Inferior parietal cortex (tissue), 1 donor: ENCODE results near the gene SCCPDH.

ENCODE experiments used
- DNase-seq: peaks from one replicate; pipeline ENCODE4 v3.0.0-alpha.2; 2016; ENCODE audit errors: extremely low spot score

SCCPDH gene

DNA sequence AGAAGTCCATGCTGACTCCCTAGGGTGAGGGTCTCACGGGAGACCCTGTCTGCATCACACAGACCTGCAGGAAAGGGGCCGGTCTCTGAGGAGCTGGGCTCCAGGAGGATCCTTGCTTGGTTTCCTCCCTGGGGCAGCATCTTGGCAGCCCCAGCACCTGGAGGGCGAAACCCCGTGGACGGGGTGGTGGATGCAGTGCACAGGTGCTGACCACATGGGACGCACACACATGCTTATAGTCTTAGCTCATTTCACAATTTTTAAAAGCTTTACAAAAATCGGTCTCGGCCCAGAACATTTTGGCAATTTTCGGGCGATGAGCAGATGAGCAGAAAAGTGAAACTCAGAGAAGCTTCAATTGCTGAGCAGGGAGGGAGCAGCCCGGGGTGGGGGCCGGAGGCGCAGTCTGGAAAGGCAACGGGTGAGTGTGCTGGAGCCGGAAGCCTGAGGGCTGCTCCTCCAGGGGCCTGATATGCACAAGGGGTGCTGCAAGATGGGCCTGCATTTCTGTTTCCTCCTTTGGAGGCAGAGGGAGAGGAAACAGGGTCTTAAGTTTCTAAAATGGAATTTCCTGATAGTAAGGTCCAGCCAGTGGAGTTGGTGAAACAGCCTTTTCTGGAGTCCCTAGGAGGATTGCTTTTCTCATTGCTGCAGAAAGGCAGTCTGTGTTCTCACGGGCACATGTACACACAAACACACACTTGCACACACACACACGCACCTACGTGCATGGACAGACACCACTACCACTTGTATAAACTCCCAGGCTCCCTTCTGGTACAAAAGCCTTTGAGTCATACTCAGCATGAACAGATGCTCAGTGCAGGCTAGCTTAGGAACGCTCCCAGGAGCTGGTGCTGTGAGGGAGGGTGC, 60.6 kb downstream of the SCCPDH start:
- peak; percentile 29 for DNase-seq

- no peak for DNase-seq
Observed at GRCh38 chr1:246785494-246786111, 61.4 kb downstream of the SCCPDH start.

DNA sequence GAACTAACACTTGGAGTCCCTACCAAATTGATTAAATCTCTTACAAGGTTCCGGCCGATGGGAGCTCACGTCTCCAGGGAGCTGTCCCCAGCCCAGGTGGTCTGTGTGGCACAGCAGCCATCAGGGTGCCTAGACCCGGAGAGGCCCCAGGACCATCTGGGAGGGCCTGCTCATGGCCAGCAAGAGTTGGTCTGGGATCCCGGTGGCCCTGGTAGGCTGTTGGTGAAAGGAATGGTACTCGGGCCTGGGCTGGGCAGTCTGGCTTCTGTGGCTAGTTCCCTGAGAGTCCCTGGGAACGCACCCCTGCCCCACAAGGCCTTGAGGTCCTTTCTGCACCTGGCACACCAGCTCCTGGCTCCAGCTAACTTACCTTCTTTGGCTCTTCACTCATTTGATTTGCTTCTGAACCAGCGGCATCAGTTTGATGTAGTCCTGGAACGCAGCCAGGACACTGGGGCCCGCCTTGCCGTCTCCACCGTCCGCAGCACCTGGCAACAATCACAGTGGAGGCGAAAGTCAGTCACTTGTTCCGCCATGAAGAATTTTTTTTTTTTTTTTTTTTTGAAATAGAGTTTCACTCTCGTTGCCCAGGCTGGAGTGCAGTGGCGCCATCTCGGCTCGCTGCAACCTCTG, 62.5 kb downstream of the SCCPDH start:
- DNase-seq = no peak

DNA sequence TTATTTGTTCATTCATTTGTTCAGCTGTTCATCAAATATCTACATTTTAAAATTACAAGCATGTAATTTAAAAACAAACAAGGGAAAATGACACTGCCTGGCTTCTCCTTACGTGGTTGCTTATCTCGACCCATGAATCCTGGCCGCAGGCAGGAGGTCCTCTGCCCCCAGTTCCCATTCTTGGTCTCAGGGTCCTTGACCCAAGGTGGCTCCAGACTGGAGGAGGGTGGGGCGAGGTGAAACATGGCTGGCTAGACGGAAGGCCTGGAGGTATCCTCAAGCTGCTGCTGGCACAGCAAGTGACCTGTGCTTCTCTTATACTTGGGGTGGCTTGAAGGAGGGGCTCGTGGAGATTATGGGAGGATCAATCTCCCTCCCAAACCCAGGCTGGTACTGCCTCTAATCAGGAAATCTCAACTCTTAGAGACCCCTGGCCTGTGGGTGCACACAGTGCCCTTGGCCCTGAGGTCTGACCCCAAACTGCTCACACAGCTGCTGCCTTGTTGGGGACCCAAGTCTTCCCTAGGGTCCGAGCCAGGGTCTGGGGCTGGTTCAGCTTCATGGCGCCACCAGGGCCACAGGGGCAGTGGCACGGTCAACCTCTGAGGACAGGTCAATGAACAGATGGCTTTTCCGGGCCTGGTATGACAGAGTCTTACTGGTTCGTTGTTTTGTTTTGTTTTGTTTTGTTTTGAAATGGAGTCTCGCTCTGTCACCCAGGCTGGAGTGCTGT, 63.7 kb downstream of the SCCPDH start:
- DNase-seq = no peak

DNA sequence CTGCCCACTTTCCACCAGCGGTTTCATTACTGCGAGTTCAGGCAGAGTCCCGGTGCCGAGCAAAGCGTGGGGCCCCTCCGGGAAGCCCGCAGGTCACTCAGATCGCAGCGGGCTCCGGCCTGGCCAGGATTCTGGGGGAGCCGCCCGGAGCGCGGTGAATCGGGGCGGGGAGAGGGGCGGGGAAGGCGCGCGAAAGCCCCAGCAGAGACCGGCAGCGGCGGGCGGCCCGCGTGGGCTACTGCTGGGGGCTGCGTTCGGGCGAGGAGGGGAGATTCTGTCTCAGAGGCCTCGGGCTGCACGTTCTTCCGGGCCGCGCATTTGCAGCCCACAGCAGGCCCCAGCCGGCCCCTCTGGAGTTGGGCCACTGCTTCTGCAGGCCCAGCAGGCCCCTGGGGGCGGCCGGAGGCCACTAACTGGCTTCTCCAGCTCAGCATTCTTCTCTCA, 64.7 kb downstream of the SCCPDH start:
- no peak for DNase-seq

DNA sequence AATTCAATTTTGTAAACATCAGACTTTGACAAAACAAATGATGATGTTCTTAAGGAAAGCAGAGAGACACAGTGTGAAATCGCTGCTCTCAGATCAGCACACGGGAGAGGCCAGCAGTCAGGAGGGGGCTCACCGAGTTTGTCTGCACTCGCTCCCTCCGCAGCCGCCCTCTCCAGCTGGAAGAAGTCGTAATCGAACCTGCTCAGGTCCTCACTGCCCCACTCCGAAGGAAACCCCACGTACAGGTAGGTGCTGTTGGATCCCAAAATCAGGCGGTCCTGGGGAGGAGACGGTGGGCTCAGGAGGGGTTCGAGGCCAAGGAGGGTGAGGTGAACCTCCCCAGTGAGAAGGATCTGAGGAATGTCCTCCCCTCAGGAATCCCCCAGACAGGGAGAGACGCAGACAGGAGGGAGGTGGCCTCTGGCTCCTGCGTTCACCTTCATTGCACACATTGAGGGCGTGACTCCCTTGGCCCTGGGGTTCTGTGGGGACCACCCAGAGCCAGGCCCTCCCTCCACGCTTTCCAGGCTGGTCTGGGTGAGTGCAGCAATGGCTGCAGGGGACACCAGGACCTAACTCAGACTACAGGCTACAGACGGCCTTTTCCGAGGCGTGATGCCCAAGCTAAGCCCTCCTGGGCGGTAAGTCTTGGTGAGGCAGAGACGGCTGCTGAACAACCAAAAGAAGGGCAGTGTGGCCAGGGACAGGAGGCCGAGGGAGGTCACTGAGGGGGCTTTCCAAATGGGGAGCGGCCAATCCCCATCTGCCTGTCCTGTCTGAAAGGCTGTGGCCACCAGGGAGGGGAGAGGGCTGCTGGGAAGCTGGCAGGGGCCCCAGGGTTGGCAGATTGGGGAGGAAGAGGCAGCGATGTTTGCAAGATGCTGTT, 65.5 kb downstream of the SCCPDH start:
- no peak for DNase-seq

- no peak for DNase-seq
Observed at GRCh38 chr1:246790364-246790763, 66.2 kb downstream of the SCCPDH start.

GRCh38 chr1:246790833-246791232, 66.6 kb downstream of the SCCPDH start:
- DNase-seq = no peak

DNA sequence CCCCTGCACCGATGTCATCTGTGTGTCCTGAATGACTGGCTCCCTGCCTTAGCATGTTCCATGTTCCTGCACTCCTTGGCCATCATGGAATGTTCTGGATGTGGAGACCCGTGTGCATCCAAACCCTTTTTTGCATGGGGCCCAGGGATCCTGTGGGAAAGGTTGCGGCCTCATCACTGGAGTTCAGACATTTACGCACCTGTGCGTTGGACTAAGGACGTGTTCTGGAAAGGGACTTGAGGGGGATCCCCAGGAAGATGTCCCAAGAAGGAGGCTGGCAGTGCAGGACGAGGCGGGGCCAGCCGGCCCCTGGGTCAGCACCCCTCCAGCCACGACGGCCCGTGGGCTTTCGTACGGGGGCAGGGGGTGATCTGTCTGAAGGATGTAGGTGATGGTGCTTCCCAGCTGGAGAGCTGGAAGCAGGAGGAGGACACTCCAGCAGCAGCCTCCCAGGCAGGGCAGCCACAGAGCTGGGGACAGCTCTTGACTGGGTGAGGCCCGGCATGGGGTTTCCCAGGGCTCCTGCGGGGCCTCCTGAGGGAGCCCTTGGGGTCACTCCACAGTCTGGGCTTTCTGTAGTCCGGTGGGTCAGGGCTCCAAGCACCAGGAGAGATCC, 67.2 kb downstream of the SCCPDH start:
- DNase-seq = no peak

GRCh38 chr1:246792603-246793002, 68.4 kb downstream of the SCCPDH start:
- DNase-seq = no peak

DNA sequence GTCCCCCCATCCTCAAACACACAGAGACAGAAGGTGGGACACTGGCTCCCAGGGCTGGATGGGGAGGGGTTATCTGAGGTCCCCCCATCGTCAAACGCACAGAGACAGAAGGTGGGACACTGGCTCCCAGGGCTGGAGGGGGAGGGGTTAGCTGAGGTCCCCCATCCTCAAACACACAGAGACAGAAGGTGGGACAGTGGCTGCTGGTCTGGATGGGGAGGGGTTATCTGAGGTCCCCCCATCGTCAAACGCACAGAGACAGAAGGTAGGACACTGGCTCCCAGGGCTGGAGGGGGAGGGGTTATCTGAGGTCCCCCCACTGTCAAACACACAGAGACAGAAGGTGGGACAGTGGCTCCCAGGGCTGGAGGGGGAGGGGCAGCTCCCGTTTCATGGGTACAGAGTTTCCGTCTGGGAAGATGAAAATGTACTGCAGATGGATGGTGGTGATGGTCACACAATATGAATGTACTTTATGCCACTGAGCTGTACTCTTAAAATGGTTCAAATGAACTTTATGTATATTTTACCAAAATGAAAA, 69.2 kb downstream of the SCCPDH start:
- DNase-seq = no peak

- DNase-seq = no peak
Observed at GRCh38 chr1:246794048-246794827, 70.0 kb downstream of the SCCPDH start.

DNA sequence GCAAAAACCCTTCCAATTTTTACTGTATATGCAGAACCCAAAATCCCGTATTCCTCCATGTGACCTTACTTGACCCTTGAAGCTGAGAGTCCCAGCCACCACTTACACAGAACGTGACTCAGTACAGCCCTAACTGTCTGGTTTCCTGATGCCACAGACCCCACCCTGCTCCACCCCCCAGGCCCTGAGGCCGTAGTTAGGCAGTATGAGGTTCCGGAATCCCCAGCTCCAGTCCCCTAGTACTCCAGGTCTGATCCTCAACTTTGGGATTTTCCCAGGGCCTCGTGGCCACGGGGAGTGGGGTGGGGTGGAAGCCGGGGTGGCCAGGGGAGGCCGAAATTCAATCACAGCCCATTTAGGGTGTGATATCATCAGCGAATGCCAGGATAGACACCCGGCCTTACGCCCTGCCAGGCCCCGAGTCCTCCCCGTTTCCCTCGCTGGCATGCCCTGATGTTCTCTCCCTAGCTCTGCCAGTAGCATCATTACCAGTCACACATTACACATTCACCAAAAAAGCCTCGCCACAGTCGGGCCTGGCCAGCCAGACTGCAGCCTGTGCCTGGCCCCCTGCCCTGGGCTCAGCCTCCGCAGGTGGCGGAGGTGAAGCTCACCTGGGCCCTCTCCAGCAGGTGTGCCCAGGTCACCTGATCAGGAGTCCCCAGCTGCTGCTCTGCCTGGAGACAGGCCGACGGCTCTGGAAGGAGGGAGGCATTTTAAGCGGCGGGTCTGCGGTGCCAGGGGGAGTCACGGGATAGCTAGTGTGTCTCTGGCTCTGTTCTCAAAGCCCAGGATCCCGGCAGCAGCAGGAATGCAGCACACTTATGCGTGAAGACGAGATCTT, 70.8 kb downstream of the SCCPDH start:
- DNase-seq = no peak

- DNase-seq = no peak
Observed at GRCh38 chr1:246795906-246796694, 71.9 kb downstream of the SCCPDH start.

DNA sequence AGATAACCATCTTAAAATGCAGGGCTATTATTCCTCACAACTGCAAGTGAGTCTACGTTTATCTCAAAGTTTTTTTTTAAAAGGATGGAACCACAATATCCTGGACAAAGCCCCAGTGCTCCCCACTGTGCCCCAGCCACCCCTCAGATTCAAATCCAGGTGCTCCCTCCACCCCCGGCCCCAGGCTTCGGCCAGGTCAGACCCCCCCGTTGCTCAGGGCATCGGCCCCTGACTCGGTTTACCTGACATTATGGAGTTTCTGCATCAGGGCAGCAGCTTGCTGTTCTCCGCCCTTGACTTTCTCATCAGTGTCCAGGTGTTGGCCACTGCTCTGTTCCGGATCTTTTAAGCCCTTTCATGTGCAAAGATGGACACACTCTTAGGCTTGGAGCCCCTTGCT, 72.9 kb downstream of the SCCPDH start:
- DNase-seq = no peak

DNA sequence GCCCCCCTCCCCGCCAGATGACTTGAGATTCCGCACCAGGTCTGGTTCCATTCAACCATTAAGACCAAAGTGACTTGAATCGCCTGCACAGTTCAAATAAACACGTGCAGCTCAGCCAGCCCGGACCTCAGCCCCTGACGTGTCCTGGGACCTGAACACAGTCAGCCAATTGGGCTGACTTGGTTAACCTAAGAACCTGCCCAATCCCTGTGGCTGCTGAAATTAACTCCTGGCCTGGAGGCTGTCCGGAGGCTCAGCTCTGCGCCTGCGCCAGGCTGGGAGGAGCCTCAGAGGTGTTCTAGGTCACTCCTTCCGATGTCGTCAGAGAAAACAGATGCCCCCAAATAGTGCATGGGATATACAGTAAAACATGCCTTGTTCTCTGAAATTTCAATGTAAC, 73.4 kb downstream of the SCCPDH start:
- no peak for DNase-seq

DNA sequence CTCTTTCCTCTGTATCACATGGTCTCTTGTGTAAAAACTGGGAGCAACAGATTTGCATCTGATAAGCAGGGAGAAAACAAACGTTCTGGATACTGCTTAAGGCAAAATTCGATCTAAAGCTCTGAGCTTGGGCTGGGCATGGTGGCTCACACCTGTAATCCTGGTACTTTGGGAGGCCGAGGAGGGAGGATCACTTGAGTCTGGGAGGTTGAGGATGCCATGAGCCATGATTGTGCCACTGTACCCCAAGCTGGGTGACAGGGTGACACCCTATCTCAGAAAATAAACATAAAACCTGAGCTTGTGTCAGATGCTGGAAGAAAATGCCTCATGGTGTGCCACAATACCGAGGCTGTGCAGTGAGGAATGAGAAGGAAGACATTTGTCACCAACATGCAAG, 73.9 kb downstream of the SCCPDH start:
- no peak for DNase-seq
